ENCODE measurements around the gene SETDB2. TPM values are rescaled to one million over a fixed set of nuclear protein-coding genes. Genes with fewer than 3 reads are reported as not detected.

Gene SETDB2
- total and polyA plus RNA-seq, 10 of the 15 experiments (the other 5 are each of a cell fraction or from before 2014, with no cell fraction given), result 1.2 to 10.0 (median 7.4) TPM

GRCh38 chr13:49536144-49536873, 92.2 kb downstream of the SETDB2 start:
- in situ Hi-C loops (cut with MboI) (no loop called here), intact Hi-C loops (cut with micrococcal nuclease; ENCODE audit: unreplicated experiment) (no loop called here)
- H2AFZ ChIP-seq (ENCODE audit: control insufficient read depth, low read depth, low read length), result no peak overlapping the region
- no peak for DNase-seq (ENCODE audit: low read depth, low spot score)
- H3K4me3 ChIP-seq, result no peak overlapping the region
- H4K20me1 ChIP-seq (ENCODE audit: control insufficient read depth, insufficient read depth), result no peaks in the 10 kb centered on the region
- no peaks in the 10 kb centered on the region for H3K27me3 ChIP-seq (replicated peaks in 1 of 2; ENCODE audit: control insufficient read depth in 2 of 2, insufficient read depth in 2 of 2, low read length in 1 of 2)
- ChIA-PET POLR2A (no interaction called here), CTCF (no interaction called here), SMC1A (ENCODE audit: uncharacterized antibody, unreplicated experiment) (no interaction called here), RAD21 (ENCODE audit: unreplicated experiment) (no interaction called here)
- H3K36me3 ChIP-seq (ENCODE audit: control insufficient read depth in 2 of 2, insufficient read depth in 2 of 2, low read length in 1 of 2), result peaks cover 0 to 6% of the 10 kb centered on the region in 2 experiments; a peak in 2 of 4 replicates
- peaks cover 12% of the 10 kb centered on the region for H3K4me1 ChIP-seq (ENCODE audit: control insufficient read depth, insufficient read depth, low read length)
- no peak overlapping the region for H3K4me2 ChIP-seq (ENCODE audit: control insufficient read depth, insufficient read depth)
- no peak overlapping the region for H3K9ac ChIP-seq (ENCODE audit: control insufficient read depth, insufficient read depth, low read length)
- TF ChIP-seq ATF7 (IDR thresholded peaks at IDR 0.05; ENCODE audit: low read depth), result no peak
- no peak for TF ChIP-seq SMC3 (IDR thresholded peaks at IDR 0.05; ENCODE audit: borderline replicate concordance, low read length)
- TF ChIP-seq STAT3 (IDR thresholded peaks at IDR 0.05; ENCODE audit: low read depth, low read length), result no peak
- TF ChIP-seq BMI1 (IDR thresholded peaks at IDR 0.05; ENCODE audit: borderline replicate concordance), result no peak
- no peak for TF ChIP-seq BHLHE40 (IDR thresholded peaks at IDR 0.05; ENCODE audit: borderline replicate concordance in 1 of 2, low read depth in 2 of 2, low read length in 1 of 2)
- TF ChIP-seq SREBF2 (IDR thresholded peaks at IDR 0.05; ENCODE audit: low read length), result no peak
- TF ChIP-seq CUX1 (IDR thresholded peaks at IDR 0.05; ENCODE audit: insufficient replicate concordance, low read depth, low read length), result no peak
- TF ChIP-seq TCF7 (IDR thresholded peaks at IDR 0.05; ENCODE audit: borderline replicate concordance), result no peak
- TF ChIP-seq RAD21 (IDR thresholded peaks at IDR 0.05; ENCODE audit: insufficient read depth, low read depth, low read length), result no peak
- no peaks in the 10 kb centered on the region for H3K9me3 ChIP-seq (replicated peaks; ENCODE audit: control insufficient read depth, insufficient read depth, low read length)
- peak; percentile 41; the same call in 1 of the 3 replicates for ATAC-seq
- WGBS (ENCODE audit: insufficient coverage, insufficient replicate concordance, low lambda C conversion rate, missing lambda C conversion rate), result 40% methylated on average over 7 of the region's 7 CpGs
- no peaks in the 10 kb centered on the region for H3K79me2 ChIP-seq (ENCODE audit: control insufficient read depth, insufficient read depth, low read length)
- no peak for FAIRE-seq
- BruUV-seq (replicated peaks), result no TSS peak
- no peak overlapping the region for H3K27ac ChIP-seq (ENCODE audit: control insufficient read depth, insufficient read depth)

All from GM12878 (cell line).